ENCODE results near the gene SNX3.

- TF ChIP-seq, protein P1, sequence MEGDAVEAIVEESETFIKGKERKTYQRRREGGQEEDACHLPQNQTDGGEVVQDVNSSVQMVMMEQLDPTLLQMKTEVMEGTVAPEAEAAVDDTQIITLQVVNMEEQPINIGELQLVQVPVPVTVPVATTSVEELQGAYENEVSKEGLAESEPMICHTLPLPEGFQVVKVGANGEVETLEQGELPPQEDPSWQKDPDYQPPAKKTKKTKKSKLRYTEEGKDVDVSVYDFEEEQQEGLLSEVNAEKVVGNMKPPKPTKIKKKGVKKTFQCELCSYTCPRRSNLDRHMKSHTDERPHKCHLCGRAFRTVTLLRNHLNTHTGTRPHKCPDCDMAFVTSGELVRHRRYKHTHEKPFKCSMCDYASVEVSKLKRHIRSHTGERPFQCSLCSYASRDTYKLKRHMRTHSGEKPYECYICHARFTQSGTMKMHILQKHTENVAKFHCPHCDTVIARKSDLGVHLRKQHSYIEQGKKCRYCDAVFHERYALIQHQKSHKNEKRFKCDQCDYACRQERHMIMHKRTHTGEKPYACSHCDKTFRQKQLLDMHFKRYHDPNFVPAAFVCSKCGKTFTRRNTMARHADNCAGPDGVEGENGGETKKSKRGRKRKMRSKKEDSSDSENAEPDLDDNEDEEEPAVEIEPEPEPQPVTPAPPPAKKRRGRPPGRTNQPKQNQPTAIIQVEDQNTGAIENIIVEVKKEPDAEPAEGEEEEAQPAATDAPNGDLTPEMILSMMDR (IDR thresholded peaks at IDR 0.05; ENCODE audit: low read depth, low read length), result no peak
- no peak for TF ChIP-seq EZH2phosphoT487 (IDR thresholded peaks at IDR 0.05; ENCODE audit: low read depth)
These were observed 92.1 kb downstream of the SNX3 start for GRCh38 chr6:108168501-108169463.
